Measurements from ENCODE around the gene TIGD4. TPM values are rescaled to one million over a fixed set of nuclear protein-coding genes. Genes with fewer than 3 reads are reported as not detected.

Gene TIGD4
- total and polyA plus RNA-seq, 3 experiments from 2014 or later: 0.29 to 0.68 (median 0.60) TPM

- Mint-ChIP-seq H3K4me1 (no peaks in the 10 kb centered on the region), H3K27me3 (peaks cover 4 to 8% of the 10 kb centered on the region in 2 donors), H3K9me3 (no peaks in the 10 kb centered on the region), H3K36me3 (no peaks in the 10 kb centered on the region), H3K27ac (no peak overlapping the region), H3K4me3 (no peak overlapping the region)
- no peaks in the 10 kb centered on the region for H3K36me3 ChIP-seq (ENCODE audit: insufficient read depth, low read length)
- H3K27me3 ChIP-seq (ENCODE audit: insufficient read depth, low read length, poor library complexity, severe bottlenecking): no peaks in the 10 kb centered on the region
- no peaks in the 10 kb centered on the region for H3K9me3 ChIP-seq (ENCODE audit: low read length)
- CTCF ChIA-PET: no interaction called here
- no peaks in the 10 kb centered on the region for H3K4me1 ChIP-seq (ENCODE audit: insufficient read depth, low read length)
- no peak overlapping the region for H3K4me3 ChIP-seq (ENCODE audit: low read length)
- DNase-seq: no peak
- H3K27ac ChIP-seq (ENCODE audit: low read depth, low read length): no peak overlapping the region
- POLR2A ChIA-PET: no interaction called here
Observed at GRCh38 chr4:152747444-152747843, 32.1 kb downstream of the TIGD4 start.

- ChIA-PET CTCF (interaction anchor here (1.1 kb wide), 1 partner anchor 238 kb away, joined by 4 read pairs; no protein-coding TSS in a partner anchor), POLR2A (no interaction called here)
- Mint-ChIP-seq H3K27ac (peak overlapping the region in 2 of 8 donors; percentile 25 to 29), H3K36me3 (no peaks in the 10 kb centered on the region), H3K4me1 (no peaks in the 10 kb centered on the region), H3K4me3 (no peak overlapping the region), H3K27me3 (peaks cover 3 to 4% of the 10 kb centered on the region in 2 donors), H3K9me3 (no peaks in the 10 kb centered on the region)
- H3K4me1 ChIP-seq (ENCODE audit: insufficient read depth, low read length): no peaks in the 10 kb centered on the region
- H3K4me3 ChIP-seq (ENCODE audit: low read length): no peak overlapping the region
- H3K27ac ChIP-seq (ENCODE audit: low read depth, low read length): no peak overlapping the region
- DNase-seq: no peak
- no peaks in the 10 kb centered on the region for H3K9me3 ChIP-seq (ENCODE audit: low read length)
- no peaks in the 10 kb centered on the region for H3K27me3 ChIP-seq (ENCODE audit: insufficient read depth, low read length, poor library complexity, severe bottlenecking)
- no peaks in the 10 kb centered on the region for H3K36me3 ChIP-seq (ENCODE audit: insufficient read depth, low read length)
Observed at GRCh38 chr4:152738827-152739226, 40.7 kb downstream of the TIGD4 start.

GRCh38 chr4:152735906-152736305 is 43.6 kb downstream of the TIGD4 start:
- no peaks in the 10 kb centered on the region for H3K36me3 ChIP-seq (ENCODE audit: insufficient read depth, low read length)
- H3K4me1 ChIP-seq (ENCODE audit: insufficient read depth, low read length): no peaks in the 10 kb centered on the region
- DNase-seq: no peak
- Mint-ChIP-seq H3K27ac (no peak overlapping the region), H3K36me3 (no peaks in the 10 kb centered on the region), H3K4me1 (no peaks in the 10 kb centered on the region), H3K4me3 (no peak overlapping the region), H3K9me3 (no peaks in the 10 kb centered on the region), H3K27me3 (peaks cover 3 to 4% of the 10 kb centered on the region in 2 donors)
- CTCF ChIA-PET: interaction anchor here (0.7 to 3.2 kb wide), 8 partner anchors 8 to 335 kb away, joined by 3 to 18 read pairs (median 4); partner anchors contain the start of genes ARFIP1, FBXW7 and TIGD4
- H3K9me3 ChIP-seq (ENCODE audit: low read length): no peaks in the 10 kb centered on the region
- no peaks in the 10 kb centered on the region for H3K27me3 ChIP-seq (ENCODE audit: insufficient read depth, low read length, poor library complexity, severe bottlenecking)
- no peak overlapping the region for H3K27ac ChIP-seq (ENCODE audit: low read depth, low read length)
- no peak overlapping the region for H3K4me3 ChIP-seq (ENCODE audit: low read length)
- POLR2A ChIA-PET: no interaction called here

GRCh38 chr4:152735396-152735859 is 44.1 kb downstream of the TIGD4 start:
- Mint-ChIP-seq H3K4me1 (no peaks in the 10 kb centered on the region), H3K36me3 (no peaks in the 10 kb centered on the region), H3K27ac (peak overlapping the region in 1 of 8 donors; percentile 2), H3K27me3 (peaks cover 3 to 4% of the 10 kb centered on the region in 2 donors), H3K4me3 (no peak overlapping the region), H3K9me3 (no peaks in the 10 kb centered on the region)
- no peaks in the 10 kb centered on the region for H3K4me1 ChIP-seq (ENCODE audit: insufficient read depth, low read length)
- CTCF ChIA-PET: interaction anchor here (0.7 to 3.2 kb wide), 10 partner anchors 8 to 281 kb away, joined by 3 to 18 read pairs (median 4); partner anchors contain the start of gene FBXW7
- no peaks in the 10 kb centered on the region for H3K36me3 ChIP-seq (ENCODE audit: insufficient read depth, low read length)
- POLR2A ChIA-PET: no interaction called here
- peak in 1 of 5 donors; percentile 17 for DNase-seq
- H3K4me3 ChIP-seq (ENCODE audit: low read length): no peak overlapping the region
- H3K27me3 ChIP-seq (ENCODE audit: insufficient read depth, low read length, poor library complexity, severe bottlenecking): no peaks in the 10 kb centered on the region
- no peak overlapping the region for H3K27ac ChIP-seq (ENCODE audit: low read depth, low read length)
- H3K9me3 ChIP-seq (ENCODE audit: low read length): no peaks in the 10 kb centered on the region

GRCh38 chr4:152734699-152735050 is 44.9 kb downstream of the TIGD4 start:
- POLR2A ChIA-PET: no interaction called here
- no peaks in the 10 kb centered on the region for H3K9me3 Mint-ChIP-seq

GRCh38 chr4:152734015-152734698 is 45.4 kb downstream of the TIGD4 start:
- no peak overlapping the region for H3K4me3 Mint-ChIP-seq
- peak overlapping the region in 1 of 8 donors; percentile 80 for H3K27ac Mint-ChIP-seq
- H3K4me1 ChIP-seq (ENCODE audit: insufficient read depth, low read length): no peaks in the 10 kb centered on the region
- no peaks in the 10 kb centered on the region for H3K36me3 Mint-ChIP-seq
- no peaks in the 10 kb centered on the region for H3K9me3 Mint-ChIP-seq
- H3K36me3 ChIP-seq (ENCODE audit: insufficient read depth, low read length): no peaks in the 10 kb centered on the region
- CTCF ChIA-PET: interaction anchor here (1.0 to 3.2 kb wide), 2 partner anchors 45 to 233 kb away, joined by 3 to 18 read pairs; no protein-coding TSS in a partner anchor
- peaks cover 3 to 4% of the 10 kb centered on the region in 2 donors for H3K27me3 Mint-ChIP-seq
- no peak for DNase-seq
- H3K27ac ChIP-seq (ENCODE audit: low read depth, low read length): no peak overlapping the region
- no peak overlapping the region for H3K4me3 ChIP-seq (ENCODE audit: low read length)
- POLR2A ChIA-PET: no interaction called here
- H3K27me3 ChIP-seq (ENCODE audit: insufficient read depth, low read length, poor library complexity, severe bottlenecking): no peaks in the 10 kb centered on the region
- H3K4me1 Mint-ChIP-seq: no peaks in the 10 kb centered on the region
- no peaks in the 10 kb centered on the region for H3K9me3 ChIP-seq (ENCODE audit: low read length)

More at GRCh38 chr4:152734699-152735050, 44.9 kb downstream of the TIGD4 start:
- Mint-ChIP-seq H3K36me3 (no peaks in the 10 kb centered on the region), H3K4me1 (no peaks in the 10 kb centered on the region), H3K4me3 (no peak overlapping the region), H3K27me3 (peaks cover 3 to 4% of the 10 kb centered on the region in 2 donors), H3K27ac (no peak overlapping the region)
- Histone ChIP-seq H3K9me3 (ENCODE audit: low read length) (no peaks in the 10 kb centered on the region), H3K36me3 (ENCODE audit: insufficient read depth, low read length) (no peaks in the 10 kb centered on the region), H3K27ac (ENCODE audit: low read depth, low read length) (no peak overlapping the region), H3K27me3 (ENCODE audit: insufficient read depth, low read length, poor library complexity, severe bottlenecking) (no peaks in the 10 kb centered on the region), H3K4me1 (ENCODE audit: insufficient read depth, low read length) (no peaks in the 10 kb centered on the region), H3K4me3 (ENCODE audit: low read length) (no peak overlapping the region)
- no peak for DNase-seq
- CTCF ChIA-PET: interaction anchor here (0.8 to 3.2 kb wide), 7 partner anchors 36 to 280 kb away, joined by 3 to 18 read pairs (median 4); no protein-coding TSS in a partner anchor

- peaks cover 4 to 9% of the 10 kb centered on the region in 2 donors for H3K27me3 Mint-ChIP-seq
Observed at GRCh38 chr4:152731997-152732396, 47.5 kb downstream of the TIGD4 start.

GRCh38 chr4:152729466-152729865 is 50.1 kb downstream of the TIGD4 start:
- DNase-seq: no peak
- Mint-ChIP-seq H3K9me3 (no peaks in the 10 kb centered on the region), H3K4me1 (no peaks in the 10 kb centered on the region), H3K27ac (no peak overlapping the region), H3K36me3 (peaks cover 0 to 1% (median 0%) of the 10 kb centered on the region in 3 donors), H3K27me3 (peaks cover 1 to 12% of the 10 kb centered on the region in 2 donors), H3K4me3 (no peak overlapping the region)
- Histone ChIP-seq H3K27ac (ENCODE audit: low read depth, low read length) (no peak overlapping the region), H3K4me1 (ENCODE audit: insufficient read depth, low read length) (no peaks in the 10 kb centered on the region), H3K4me3 (ENCODE audit: low read length) (no peak overlapping the region), H3K9me3 (ENCODE audit: low read length) (no peaks in the 10 kb centered on the region), H3K27me3 (ENCODE audit: insufficient read depth, low read length, poor library complexity, severe bottlenecking) (no peaks in the 10 kb centered on the region), H3K36me3 (ENCODE audit: insufficient read depth, low read length) (no peaks in the 10 kb centered on the region)
- ChIA-PET POLR2A (no interaction called here), CTCF (no interaction called here)

More at GRCh38 chr4:152731997-152732396, 47.5 kb downstream of the TIGD4 start:
- Mint-ChIP-seq H3K4me1 (no peaks in the 10 kb centered on the region), H3K27ac (no peak overlapping the region), H3K36me3 (no peaks in the 10 kb centered on the region), H3K4me3 (no peak overlapping the region), H3K9me3 (no peaks in the 10 kb centered on the region)
- Histone ChIP-seq H3K36me3 (ENCODE audit: insufficient read depth, low read length) (no peaks in the 10 kb centered on the region), H3K4me3 (ENCODE audit: low read length) (no peak overlapping the region), H3K27ac (ENCODE audit: low read depth, low read length) (no peak overlapping the region), H3K9me3 (ENCODE audit: low read length) (no peaks in the 10 kb centered on the region), H3K27me3 (ENCODE audit: insufficient read depth, low read length, poor library complexity, severe bottlenecking) (no peaks in the 10 kb centered on the region), H3K4me1 (ENCODE audit: insufficient read depth, low read length) (no peaks in the 10 kb centered on the region)
- DNase-seq: no peak
- CTCF ChIA-PET: no interaction called here
- POLR2A ChIA-PET: no interaction called here

Data from CD8-positive, alpha-beta memory T cell (primary cell).